Measurements from ENCODE around the gene CTNNA2.

DNA sequence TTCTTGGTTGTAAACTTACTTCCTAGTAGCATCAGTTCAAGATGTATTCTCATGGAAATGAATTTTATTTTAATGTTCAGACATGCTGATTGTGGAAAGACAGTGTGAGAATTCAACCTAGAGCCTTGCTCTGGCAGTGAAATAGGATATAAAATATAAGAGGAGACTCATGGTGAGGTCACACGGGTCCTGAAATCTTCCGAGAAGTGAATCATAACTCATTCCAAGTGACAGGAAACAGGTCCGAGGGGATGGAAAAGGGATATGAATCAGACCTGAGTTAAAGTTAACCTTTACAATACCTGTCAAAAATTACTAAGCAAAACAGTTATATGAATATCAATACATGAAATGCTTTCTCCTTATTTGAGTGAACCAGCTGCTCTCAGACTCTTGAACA, 976.9 kb downstream of the CTNNA2 start:
- TF ChIP-seq, protein P1, sequence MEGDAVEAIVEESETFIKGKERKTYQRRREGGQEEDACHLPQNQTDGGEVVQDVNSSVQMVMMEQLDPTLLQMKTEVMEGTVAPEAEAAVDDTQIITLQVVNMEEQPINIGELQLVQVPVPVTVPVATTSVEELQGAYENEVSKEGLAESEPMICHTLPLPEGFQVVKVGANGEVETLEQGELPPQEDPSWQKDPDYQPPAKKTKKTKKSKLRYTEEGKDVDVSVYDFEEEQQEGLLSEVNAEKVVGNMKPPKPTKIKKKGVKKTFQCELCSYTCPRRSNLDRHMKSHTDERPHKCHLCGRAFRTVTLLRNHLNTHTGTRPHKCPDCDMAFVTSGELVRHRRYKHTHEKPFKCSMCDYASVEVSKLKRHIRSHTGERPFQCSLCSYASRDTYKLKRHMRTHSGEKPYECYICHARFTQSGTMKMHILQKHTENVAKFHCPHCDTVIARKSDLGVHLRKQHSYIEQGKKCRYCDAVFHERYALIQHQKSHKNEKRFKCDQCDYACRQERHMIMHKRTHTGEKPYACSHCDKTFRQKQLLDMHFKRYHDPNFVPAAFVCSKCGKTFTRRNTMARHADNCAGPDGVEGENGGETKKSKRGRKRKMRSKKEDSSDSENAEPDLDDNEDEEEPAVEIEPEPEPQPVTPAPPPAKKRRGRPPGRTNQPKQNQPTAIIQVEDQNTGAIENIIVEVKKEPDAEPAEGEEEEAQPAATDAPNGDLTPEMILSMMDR (IDR thresholded peaks at IDR 0.05) = no peak
- no peak for TF ChIP-seq POLR2A (IDR thresholded peaks at IDR 0.05)
